ENCODE data around the gene SLC35F6.
A peak's percentile ranks its signal among the peaks of the same experiment; 100 is the strongest.

Gene SLC35F6, protein sequence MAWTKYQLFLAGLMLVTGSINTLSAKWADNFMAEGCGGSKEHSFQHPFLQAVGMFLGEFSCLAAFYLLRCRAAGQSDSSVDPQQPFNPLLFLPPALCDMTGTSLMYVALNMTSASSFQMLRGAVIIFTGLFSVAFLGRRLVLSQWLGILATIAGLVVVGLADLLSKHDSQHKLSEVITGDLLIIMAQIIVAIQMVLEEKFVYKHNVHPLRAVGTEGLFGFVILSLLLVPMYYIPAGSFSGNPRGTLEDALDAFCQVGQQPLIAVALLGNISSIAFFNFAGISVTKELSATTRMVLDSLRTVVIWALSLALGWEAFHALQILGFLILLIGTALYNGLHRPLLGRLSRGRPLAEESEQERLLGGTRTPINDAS

DNA sequence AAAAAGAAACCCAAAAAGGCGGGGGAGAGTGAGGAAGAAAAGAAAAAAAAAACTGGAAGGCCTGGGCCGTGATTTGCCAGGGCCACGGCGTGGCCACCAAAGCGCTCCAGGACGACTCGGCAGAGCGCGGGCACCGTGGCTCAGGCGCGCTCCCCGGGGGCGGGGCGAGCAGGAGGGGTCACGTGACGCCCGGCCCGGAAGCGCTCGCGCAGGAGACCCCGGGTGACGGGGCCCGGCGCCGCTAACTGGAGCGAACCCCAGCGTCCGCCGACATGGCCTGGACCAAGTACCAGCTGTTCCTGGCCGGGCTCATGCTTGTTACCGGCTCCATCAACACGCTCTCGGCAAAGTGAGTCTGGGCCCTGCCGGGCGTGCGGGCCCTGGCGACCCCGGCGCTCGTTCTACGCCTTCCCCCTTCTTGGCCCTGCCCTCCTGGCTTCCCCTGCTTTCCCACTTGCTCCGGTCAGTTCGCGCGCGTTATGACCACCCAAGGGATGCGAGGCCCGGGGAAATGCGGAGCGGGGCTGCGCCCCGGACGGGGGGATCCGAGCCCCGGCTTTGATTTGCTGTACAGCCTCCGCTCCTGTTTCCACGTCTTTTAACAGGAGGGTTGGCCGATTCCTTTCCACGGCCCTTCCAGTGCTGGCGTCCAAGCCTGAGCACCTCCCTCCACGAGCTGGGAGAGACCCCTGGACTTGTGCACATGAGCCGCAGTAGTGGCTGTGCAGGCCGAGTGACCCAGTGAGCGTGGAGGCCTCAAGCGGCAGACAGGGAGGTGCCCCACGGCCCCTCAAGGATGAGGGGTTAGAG, at the start of gene SLC35F6:
Gene SLC35F6 (plus strand): TSS at position 207 of the 810 bp plus-strand sequence. CDS start 66 bp downstream, at position 273.
- DNase-seq (ENCODE audit: low read depth), result peak; percentile 56

DNA sequence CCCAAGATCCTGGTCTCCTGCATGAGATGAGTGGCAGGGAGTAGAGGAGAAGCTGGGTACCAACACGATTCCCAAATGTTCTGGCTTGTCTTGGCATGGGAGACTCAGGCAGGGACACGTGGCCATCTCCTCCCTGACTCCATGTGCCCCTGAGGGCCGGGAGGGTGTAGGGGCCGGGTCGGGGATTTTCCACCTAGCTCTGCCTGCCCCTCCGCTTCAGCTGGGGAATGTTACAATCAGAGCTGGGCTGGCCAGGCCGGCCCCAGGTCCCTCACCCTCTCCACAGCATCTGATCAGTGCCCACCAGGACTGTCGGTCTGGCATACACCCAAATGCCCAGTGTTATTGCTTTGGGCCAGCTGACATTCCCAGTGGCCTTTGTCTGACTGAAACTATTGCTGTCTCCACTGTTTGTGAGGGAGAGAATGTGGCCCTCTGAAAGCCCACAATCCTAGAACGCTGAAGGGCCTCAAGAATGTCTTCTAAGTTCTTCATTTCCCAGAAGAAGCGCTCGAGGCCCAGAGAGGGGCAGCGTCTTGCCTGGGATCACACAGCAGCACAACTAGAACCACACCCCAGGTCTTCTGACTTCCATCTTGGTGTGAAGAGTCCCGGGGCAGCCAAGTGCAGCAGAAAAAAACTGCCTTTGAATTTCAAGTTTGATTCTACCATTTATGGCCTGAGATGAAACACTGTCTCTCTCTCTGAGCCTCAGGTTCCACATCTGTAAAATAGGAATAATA, 48.4 kb upstream of the SLC35F6 start:
- no peak for DNase-seq (ENCODE audit: low read depth)

DNA sequence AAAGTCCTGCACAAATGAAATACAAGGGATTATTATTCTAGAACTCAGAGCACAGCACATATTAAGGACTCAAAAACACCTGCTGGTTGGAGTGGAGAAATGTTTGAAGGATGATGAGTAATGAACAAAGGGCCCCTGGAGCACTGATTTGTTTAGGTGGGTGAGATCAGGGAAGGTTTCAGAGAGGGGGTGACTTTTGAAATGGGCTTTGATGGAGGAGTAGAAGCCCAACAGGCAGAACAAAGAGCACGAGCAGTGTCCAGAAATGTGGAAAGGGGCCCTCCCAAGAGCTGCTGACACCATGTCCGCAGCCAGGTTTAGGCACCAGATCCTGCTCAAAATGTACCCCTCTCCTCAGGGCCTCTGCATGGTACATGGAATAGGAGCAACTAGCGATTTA, 47.7 kb upstream of the SLC35F6 start:
- DNase-seq (ENCODE audit: low read depth), result no peak

DNA sequence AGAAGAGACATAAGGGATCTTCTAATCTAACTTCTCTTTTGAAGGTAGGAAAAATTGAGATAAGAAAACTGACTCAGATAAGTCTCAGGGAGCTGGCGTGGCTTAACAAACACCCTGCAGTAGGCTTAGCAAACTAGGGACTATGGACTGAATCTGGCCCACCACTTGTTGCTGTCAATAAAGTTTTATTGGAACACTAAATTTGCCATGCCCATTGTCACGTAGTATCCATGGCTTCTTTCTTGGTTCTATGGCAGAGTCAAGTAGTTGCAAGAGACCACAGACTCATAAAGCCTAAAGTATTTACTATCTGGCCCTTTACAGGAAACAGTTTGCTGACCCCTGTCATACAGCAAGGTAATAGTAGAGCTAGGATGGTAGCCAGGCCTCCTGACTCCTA, 47.3 kb upstream of the SLC35F6 start:
- DNase-seq (ENCODE audit: low read depth), result peak; percentile 14

DNA sequence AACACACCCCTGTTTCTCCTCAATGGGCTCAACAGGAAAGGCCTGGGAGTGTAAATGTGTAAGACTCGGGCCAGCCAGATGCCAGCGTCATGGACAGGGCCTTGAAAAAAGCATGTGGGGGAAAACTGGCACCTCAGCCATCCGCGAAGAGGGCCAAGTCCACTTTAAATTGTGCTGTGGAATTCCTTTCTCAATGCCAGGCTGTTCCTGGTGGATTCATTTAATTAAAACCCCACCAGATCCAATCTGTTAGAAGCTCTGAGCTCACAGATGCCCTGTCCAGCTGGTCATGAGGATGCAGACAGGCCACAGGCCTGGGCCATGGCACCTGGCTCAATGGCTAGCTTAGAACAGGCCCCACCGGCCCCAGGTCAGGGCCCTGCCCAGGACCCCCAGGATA, 46.7 kb upstream of the SLC35F6 start:
- DNase-seq (ENCODE audit: low read depth), result no peak

DNA sequence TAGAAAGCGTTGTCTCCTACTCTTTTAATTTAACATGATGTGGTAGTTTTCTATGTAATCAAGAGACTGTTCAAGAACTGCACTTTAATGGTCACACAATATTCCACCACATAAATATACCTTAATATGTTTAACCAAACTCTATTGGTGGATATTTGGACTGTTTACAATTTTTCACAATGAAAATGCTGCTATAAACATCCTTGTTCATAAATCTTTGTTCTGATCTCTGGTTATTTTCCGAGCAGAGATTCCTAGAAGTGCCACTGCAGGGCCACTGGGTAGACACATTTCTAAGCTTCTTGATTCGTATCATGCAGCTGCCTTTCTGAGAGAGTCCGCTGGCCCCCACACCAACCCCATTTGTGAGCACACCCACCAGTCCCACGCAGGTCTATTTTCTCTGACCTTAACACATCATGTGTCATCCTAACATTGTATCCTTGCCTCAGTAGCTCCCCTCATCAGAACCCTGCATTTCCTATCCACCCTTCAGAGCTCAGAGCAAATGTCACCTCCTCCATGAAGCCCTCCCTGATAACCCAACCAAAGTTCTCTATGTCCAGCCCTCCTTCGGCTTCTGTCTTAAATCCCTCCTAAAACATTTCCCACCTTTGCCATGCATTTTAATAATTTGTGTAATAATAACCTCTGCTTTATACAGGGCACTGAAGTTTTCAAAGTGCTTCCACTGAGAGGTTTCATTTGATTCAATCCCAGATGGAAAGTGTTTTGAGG, 45.0 kb upstream of the SLC35F6 start:
- no peak for DNase-seq (ENCODE audit: low read depth)

DNA sequence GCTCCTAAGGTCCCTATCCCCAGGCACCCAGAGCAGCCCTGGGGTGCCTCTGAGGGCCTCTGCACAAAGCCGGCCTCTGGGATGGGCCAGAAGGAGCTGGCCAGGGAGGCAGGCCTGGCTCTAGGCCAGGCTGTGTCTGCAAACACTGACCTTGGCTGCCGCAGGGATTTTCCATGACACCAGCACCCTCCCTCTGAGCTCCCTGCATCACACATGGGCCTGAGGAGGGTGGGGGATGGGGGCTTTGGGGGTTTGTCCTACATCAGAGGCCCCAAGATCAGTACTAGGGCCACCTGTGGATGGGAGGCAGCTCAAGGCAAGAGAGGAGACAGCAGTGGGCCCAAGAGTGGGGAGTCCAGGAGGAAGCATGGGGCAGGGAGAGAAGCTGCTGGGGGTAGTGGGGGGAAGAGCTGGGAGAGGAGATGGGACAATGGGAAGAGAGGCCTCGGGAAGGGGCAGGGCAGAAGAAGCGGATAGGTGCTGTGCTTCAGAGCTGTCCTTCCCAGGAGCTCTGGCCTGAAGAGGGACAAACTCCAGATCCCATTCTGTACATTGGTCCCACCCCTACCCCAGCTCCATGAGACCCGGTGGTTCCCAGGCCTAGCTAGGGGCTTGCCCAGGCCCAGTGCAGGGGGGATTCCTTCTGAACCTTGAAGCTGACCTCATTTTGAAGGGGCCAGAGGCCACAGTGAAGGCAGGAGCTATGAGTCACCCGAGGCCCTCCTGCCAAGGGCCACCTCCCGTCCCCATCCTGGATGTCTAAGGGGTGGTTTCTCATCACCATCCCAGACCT, 43.6 kb upstream of the SLC35F6 start:
- DNase-seq (ENCODE audit: low read depth), result peak; percentile 83

DNA sequence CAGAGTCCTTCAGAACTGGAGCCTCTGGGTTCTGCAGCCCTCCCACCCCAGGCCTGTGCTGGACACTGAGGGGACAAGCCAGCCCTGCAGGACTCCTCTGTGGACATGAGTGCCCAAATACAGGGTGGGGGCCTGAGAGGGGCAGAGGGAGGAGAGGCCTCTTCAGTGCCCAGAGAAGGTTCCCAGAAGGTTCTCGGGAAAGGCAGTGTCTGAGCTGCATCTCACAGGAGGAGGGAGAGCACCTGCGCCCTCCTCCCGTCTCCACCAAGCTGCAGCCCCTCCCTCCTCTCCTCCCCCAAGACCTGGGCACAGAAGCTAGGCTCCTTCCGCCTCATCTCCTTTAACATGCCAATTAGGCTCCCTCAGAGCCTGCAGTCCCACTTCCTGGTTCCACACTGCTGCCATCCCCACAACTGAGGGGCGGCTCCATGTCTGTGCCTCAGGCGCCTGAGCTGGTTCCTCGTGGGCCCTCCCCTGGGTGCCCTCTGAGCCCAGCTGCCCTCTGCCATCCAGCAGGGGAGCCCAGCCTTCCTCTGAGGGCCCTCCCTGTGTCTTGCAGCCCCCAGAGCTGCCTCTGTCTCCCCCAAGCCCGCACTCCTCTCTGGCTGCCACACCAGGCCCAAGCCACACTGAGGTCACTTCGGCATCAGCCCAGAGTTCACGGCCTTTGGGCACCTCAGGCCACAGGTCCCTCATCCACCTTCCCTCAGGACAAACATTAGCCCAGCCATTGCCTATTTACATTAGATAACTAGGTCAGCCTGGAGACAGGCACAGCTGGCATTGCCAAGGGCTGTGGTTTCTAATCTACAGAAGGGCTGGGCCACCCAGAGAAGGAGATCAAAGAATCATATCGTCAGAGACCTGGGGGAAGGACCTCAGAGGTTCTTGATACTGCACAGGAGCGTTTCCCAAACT, 42.7 kb upstream of the SLC35F6 start:
- DNase-seq (ENCODE audit: low read depth), result peak; percentile 56

DNA sequence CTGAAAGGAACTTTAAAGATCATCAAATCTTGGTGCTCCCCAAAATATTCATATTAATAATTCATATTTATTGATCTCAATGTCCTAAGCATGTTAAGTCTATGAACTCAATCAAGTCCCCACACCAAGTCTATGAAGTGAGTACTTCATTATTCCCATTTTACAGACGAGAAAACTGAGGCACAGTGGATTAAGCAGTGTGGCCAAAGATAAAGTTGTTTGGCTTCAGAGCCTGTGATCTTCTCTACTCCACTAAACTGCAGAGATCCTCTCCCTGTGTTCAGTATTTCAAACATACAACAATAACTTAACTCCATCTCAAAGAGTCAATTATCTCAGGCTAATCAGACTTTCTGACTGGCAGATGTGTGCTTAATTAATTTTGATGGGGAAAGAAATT, 41.8 kb upstream of the SLC35F6 start:
- no peak for DNase-seq (ENCODE audit: low read depth)

DNA sequence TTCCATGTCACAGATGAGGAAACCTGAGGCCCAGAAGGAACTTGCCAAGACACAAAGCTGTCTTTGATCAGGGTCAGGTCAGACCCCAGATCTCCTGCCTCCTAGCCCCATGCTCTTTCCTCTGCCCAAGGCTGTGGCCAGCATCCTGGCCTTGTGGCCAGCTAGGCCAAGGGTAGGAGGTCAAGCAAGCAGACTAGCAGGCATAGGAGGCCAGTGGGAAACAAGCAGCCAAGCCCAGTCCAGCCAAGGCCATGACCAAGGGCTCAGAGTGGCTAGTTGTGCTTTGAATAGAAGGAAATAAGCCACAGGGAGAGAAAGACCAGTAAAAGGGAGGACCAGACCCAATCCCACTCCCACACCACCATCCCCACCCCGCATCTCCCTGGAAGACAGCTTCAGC, 41.2 kb upstream of the SLC35F6 start:
- no peak for DNase-seq (ENCODE audit: low read depth)

DNA sequence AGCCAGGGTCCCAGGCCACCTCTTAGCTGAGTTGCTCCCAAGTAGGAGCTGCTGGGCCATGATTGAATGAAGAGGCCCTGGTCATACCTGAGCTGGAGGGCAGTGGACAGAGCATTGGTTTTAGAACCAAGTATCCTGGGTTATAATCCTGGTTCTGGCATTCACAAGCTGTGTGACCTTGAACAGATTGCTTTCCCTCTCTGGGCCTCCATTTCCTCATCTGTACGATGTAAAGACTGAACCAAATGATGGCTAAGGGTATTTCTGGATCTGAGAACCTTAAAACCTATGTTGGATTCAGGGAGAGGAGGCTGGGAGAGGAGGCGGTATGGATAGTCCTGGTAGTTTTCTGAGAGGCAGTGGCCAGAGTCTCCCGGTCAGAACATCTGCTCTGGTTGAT, 40.6 kb upstream of the SLC35F6 start:
- DNase-seq (ENCODE audit: low read depth), result no peak

DNA sequence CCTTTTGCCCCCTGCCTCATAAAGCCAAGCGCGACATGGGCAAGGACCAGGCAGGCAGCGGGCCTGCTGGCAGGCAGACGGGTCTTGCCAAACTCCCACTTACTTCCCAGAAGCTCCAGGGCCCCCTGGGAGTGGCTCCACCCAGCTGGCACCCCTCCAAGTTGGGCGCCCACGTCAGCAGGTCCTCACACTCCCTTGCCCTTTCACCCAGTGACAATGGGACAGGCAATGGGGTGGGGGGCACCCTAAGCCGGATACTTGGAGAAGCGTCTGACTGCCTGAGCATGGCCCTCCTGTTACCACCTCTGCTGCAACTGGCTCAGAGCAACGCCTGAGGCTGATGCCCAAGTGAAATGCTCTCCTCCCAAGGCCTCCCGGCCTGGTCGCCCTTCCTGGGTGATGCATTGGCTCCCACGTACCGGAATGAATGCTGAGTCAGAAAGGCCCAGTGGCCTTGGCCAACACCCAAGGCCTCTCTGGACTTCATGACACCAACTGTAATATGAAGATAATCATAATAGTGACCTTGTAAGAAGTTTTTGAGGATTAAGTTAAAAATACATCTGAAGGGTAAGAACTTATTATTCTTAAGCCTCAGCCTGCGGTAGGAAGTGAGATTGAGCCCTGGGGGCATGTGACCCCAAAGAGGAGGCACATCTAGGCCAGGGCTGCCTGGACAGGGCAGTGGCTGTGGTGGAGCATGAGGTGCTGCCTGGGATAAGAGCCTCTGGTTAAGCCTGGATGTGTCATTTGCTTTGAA, 39.9 kb upstream of the SLC35F6 start:
- DNase-seq (ENCODE audit: low read depth), result peak; percentile 85

DNA sequence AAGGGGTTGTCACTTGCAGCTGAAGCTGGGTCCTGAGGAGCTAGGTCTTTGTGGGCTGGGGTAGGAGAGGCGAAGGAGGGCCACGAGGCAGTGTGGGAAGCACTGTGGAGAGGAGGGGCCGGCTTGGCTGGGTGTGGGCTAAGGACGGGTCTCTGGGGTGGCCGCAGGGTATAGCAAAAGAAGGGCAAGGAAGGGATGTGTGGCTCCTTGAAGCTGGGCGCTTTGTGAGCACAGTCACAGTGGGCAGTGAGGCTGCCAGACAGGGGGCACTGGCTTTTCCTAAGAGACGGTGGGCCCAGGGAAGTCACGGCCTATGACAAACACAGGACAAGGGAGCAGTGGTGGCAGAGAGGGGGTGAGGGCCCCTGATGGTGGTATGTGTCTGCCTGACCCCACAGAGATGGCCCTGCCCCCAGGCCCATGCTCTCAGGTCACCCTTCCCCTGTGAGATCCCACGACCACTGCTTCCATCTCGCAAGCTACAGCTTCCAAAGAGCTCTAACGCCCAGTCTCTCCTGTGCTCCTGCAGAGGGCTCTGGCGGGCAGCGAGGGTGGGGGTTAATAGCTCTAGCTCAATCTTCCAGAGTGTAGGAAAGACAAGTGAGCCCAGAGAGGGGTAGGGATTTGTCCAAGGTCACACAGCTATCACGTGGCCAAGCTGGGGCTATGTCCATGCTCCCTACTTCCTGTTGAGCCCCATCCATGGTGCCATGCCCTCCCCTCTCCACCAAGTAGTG, 39.1 kb upstream of the SLC35F6 start:
- peak; percentile 18 for DNase-seq (ENCODE audit: low read depth)

DNA sequence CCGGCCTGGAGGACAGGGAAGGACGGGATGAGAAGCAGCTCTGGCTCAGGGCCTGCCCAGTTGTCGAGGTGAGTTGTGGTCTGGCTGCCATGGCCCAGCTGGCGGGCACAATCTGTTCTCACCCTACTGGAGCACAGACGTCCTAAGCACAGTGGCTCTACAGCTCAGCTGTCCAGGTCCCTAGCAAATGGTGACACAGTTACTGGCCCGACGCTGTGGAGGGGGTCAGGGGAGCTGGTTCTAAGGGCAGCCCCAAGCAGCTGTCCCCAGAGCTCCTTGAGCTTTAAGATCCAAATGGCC, 38.6 kb upstream of the SLC35F6 start:
- DNase-seq (ENCODE audit: low read depth), result no peak

DNA sequence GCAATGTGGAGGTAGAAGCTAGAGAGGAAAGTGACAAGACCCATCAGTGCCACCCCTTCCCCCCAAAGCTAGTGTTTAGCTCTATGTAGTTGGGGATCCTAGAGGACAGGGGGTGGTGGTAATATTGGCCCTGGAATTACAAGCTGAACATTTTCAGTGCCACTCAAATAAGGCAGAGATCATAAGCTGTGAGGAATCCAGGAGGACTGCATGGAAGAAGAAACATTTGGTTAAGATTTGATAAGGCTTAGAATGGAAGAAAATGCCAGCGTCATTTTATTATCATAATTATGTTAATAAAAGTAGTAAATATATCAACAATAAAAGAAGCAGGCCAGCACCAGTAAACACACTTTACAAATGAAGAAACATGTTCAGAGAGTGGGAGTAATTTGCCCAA, 37.9 kb upstream of the SLC35F6 start:
- DNase-seq (ENCODE audit: low read depth), result no peak

DNA sequence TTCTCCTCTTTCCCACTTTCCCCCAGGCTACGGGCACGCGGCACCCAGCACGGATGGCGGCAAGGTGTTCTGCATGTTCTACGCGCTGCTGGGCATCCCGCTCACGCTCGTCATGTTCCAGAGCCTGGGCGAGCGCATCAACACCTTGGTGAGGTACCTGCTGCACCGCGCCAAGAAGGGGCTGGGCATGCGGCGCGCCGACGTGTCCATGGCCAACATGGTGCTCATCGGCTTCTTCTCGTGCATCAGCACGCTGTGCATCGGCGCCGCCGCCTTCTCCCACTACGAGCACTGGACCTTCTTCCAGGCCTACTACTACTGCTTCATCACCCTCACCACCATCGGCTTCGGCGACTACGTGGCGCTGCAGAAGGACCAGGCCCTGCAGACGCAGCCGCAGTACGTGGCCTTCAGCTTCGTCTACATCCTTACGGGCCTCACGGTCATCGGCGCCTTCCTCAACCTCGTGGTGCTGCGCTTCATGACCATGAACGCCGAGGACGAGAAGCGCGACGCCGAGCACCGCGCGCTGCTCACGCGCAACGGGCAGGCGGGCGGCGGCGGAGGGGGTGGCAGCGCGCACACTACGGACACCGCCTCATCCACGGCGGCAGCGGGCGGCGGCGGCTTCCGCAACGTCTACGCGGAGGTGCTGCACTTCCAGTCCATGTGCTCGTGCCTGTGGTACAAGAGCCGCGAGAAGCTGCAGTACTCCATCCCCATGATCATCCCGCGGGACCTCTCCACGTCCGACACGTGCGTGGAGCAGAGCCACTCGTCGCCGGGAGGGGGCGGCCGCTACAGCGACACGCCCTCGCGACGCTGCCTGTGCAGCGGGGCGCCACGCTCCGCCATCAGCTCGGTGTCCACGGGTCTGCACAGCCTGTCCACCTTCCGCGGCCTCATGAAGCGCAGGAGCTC, 36.2 kb upstream of the SLC35F6 start:
- DNase-seq (ENCODE audit: low read depth), result no peak

DNA sequence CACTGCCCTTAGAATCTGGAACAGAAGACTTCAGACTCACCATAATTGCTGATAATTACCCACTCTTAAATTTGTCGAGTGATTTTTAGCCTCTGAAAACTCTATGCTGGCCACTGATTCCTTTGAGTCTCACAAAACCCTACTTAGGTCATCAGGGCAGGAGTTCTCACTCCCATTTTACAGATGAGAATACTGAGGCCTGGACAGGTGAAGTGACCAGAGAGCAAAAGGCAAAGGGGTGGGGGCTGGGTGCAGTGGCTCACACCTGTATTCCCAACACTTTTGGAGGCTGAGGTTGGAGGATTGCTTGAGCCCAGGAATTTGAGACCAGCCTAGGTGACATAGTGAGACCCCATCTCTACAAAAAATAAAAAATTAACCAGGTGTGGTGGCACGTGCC, 34.8 kb upstream of the SLC35F6 start:
- no peak for DNase-seq (ENCODE audit: low read depth)
